ENCODE results near the gene CACNA2D4.

The CACNA2D4 gene

DNA sequence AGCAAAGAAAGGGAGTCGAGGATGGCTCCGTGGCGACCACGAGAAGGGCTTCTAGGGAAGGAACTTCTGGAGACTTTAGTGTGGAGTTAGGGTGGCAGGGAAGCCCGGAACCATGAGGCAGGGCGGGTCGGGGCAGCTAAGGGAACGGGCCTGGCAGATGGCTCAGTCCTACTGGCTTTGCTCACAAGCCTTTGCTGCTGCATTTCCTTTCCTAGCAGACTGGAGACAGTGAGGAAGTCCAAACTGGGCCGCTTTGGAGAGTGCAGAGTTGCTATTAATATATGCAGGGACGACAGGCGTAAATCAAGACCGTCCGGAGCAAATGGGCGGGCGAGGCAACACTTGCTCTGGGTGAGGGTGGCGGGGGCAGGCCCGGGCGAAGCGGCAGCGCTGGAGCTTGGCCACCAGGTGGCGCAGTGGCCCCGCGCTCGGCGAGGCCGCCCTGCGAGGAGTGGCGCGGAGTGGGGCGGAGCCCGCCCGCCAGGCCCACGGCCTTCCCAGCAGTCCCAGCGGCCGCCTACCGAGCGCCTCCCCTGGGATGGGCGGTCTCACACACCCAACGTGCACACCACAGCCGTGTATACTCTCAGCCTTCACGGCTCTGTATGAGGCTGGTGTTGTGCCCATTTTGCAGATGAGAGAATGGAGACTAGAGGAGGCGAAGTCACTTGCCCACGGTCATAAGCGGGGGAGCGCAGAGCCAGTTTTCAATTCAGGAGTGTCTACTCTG is 122.5 kb downstream of the CACNA2D4 start:
- Histone ChIP-seq H3K27me3 (replicated peaks; ENCODE audit: control insufficient read depth, insufficient read depth, low read length) (no peaks in the 10 kb centered on the region), H3K4me3 (replicated peaks; ENCODE audit: low read depth, low read length) (peak overlapping the region; percentile 76), H3K36me3 (ENCODE audit: control insufficient read depth, insufficient read depth, low read length) (no peaks in the 10 kb centered on the region)
- peak; percentile 96 for DNase-seq (ENCODE audit: extremely low read depth, insufficient read length)
- TF ChIP-seq CTCF (IDR thresholded peaks at IDR 0.05; ENCODE audit: insufficient read depth, low read length, poor library complexity, severe bottlenecking) = peak; percentile 47

DNA sequence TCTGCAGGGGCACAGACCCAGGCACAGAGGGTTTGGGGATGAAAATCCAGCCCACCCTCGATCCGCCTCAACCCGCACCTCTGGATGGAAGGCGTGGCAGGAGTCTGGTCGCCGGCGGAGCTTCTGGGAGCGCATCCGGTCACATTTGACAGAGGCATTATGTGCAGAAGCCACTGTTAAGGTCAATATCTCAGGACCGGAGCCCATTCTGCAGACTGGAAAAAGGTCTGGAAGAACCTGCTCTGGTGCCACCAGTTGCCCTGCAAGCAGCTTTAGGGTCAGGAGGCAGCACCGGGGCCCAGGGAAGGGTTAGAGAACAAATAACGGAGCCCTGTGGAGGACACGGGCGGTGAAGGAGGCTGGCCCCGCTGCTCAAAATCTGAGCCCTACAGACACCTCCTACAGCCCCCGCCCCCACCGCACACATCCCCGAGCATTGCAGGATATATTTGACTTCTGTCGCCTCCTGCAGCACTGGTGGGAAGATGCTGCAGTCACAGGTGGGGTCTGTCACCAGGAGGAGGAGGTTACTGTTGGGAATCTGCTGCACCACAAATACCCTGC is 123.1 kb downstream of the CACNA2D4 start:
- H3K4me3 ChIP-seq (replicated peaks; ENCODE audit: low read depth, low read length) = no peak overlapping the region
- H3K36me3 ChIP-seq (ENCODE audit: control insufficient read depth, insufficient read depth, low read length) = no peaks in the 10 kb centered on the region
- DNase-seq (ENCODE audit: extremely low read depth, insufficient read length) = no peak
- TF ChIP-seq CTCF (IDR thresholded peaks at IDR 0.05; ENCODE audit: insufficient read depth, low read length, poor library complexity, severe bottlenecking) = no peak
- no peaks in the 10 kb centered on the region for H3K27me3 ChIP-seq (replicated peaks; ENCODE audit: control insufficient read depth, insufficient read depth, low read length)

DNA sequence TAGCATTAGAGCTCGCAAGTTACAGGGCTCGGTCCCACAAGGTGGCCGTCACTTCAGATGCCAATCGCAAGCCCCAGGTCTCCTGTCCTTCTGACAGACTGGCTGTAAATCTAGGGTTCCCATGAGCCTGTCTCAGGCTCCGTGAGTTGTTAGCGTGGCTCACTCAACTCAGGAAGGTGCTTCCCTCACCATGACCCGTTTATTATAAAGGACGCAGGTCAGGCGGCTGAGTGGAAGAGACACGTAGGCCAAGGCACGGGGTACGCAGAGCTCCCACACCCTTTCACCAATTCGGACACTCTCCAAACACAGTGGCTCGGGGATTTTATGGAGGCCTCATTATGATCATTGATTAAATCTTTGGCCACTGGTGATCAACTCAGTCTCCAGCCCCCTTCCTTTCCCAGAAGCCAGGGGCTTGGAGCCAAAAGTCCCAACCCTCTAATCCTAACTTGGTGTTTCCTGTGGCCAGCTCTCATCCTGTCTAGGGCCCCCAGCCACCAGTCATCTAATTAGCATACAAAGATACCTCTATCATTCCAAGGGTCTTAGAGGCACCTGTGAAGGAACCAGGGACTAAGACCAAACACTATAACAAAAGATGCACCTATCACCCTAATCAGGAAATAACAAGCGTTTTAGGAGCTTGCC is 123.9 kb downstream of the CACNA2D4 start:
- Histone ChIP-seq H3K36me3 (ENCODE audit: control insufficient read depth, insufficient read depth, low read length) (no peaks in the 10 kb centered on the region), H3K27me3 (replicated peaks; ENCODE audit: control insufficient read depth, insufficient read depth, low read length) (no peaks in the 10 kb centered on the region), H3K4me3 (replicated peaks; ENCODE audit: low read depth, low read length) (no peak overlapping the region)
- no peak for TF ChIP-seq CTCF (IDR thresholded peaks at IDR 0.05; ENCODE audit: insufficient read depth, low read length, poor library complexity, severe bottlenecking)
- no peak for DNase-seq (ENCODE audit: extremely low read depth, insufficient read length)

- TF ChIP-seq CTCF (IDR thresholded peaks at IDR 0.05; ENCODE audit: insufficient read depth, low read length, poor library complexity, severe bottlenecking) = no peak
- DNase-seq (ENCODE audit: extremely low read depth, insufficient read length) = no peak
- no peaks in the 10 kb centered on the region for H3K27me3 ChIP-seq (replicated peaks; ENCODE audit: control insufficient read depth, insufficient read depth, low read length)
- H3K36me3 ChIP-seq (ENCODE audit: control insufficient read depth, insufficient read depth, low read length) = no peaks in the 10 kb centered on the region
- no peak overlapping the region for H3K4me3 ChIP-seq (replicated peaks; ENCODE audit: low read depth, low read length)
Measured at GRCh38 chr12:1793426-1794210, 124.8 kb downstream of the CACNA2D4 start.

DNA sequence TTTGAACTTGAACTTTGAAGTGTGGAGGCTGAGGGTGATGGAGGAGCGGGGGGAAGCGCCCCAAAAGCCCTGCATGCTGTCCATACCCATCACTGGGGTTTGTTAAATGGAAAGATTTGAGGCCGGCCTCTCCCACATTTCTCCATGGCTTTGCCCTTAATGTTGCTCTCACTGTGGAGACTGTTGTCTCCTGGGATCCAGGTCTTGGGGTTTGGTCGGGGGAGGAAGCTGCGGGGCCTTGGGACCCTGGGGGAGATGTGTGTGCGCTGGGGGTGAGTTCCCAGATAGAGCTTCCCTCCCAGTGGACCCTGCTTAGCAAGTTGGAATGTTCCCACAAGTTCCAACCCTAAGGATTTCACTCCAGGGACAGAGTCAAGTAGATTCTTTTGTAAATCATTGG is 126.0 kb downstream of the CACNA2D4 start:
- no peak for TF ChIP-seq CTCF (IDR thresholded peaks at IDR 0.05; ENCODE audit: insufficient read depth, low read length, poor library complexity, severe bottlenecking)
- DNase-seq (ENCODE audit: extremely low read depth, insufficient read length) = no peak
- Histone ChIP-seq H3K36me3 (ENCODE audit: control insufficient read depth, insufficient read depth, low read length) (peaks cover 7% of the 10 kb centered on the region; the same call in 1 of the 2 replicates), H3K4me3 (replicated peaks; ENCODE audit: low read depth, low read length) (no peak overlapping the region), H3K27me3 (replicated peaks; ENCODE audit: control insufficient read depth, insufficient read depth, low read length) (no peaks in the 10 kb centered on the region)
